ENCODE results near the gene ATP6V1F.

GRCh38 chr7:128908750-128909624 lies 46.3 kb downstream of the ATP6V1F start:
- TF ChIP-seq CTCF (IDR thresholded peaks at IDR 0.05; ENCODE audit: low read depth, low read length, poor library complexity, severe bottlenecking) (no peak), EZH2phosphoT487 (IDR thresholded peaks at IDR 0.05; ENCODE audit: borderline replicate concordance, low read length) (no peak)
